Suppressor macrophage treated with lipopolysaccharide for 4 hours (primary cell): ENCODE results near the gene LIPM.

Experiments used
- DNase-seq: peaks from one replicate; pipeline ENCODE4 v3.0.0-alpha.2; 2020

The LIPM gene

DNA sequence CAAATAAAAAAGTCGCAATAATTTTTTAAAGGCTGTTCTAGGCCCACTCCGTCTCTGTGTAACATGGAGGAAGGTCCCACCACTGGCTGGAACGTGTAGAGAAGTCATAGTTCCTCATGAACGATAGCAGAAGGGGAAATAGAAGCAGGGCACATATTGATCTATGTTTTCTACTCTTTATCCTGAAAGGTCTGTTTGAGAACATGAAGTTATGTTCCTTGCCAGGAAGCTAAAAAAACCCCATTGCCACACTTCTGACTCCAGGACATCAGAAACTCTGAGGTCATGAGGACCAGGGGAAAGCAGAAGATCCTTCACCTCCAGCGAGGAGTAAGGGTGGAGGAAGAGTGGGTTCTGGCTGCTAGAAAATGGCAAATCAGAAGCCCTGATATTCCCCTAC, 38.4 kb downstream of the LIPM start:
- peak; percentile 74 for DNase-seq

GRCh38 chr10:88841316-88842111, 39.0 kb downstream of the LIPM start:
- DNase-seq: no peak

GRCh38 chr10:88843171-88843570, 40.6 kb downstream of the LIPM start:
- no peak for DNase-seq

GRCh38 chr10:88848499-88848898, 46.0 kb downstream of the LIPM start:
- DNase-seq: peak; percentile 86

- peak; percentile 58 for DNase-seq
Measured at GRCh38 chr10:88849234-88849633, 46.7 kb downstream of the LIPM start.

DNA sequence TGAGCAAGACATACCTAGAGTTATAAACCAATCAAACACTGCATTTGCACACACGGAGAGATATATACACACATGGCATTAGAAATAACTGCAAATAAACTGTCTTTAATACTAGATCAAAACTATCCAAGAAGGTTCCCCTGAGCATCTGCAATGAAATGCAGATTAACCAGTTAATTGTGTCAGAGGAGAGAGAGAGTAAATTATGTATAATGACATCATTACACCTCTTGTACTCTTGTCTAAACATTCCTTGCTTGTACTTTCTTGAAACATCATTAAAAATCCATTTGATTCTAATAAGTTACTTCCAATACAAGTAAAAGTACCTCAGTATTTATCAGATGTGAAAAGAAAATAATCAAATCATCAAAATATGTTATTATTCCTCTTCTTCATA, 48.2 kb downstream of the LIPM start:
- no peak for DNase-seq

DNA sequence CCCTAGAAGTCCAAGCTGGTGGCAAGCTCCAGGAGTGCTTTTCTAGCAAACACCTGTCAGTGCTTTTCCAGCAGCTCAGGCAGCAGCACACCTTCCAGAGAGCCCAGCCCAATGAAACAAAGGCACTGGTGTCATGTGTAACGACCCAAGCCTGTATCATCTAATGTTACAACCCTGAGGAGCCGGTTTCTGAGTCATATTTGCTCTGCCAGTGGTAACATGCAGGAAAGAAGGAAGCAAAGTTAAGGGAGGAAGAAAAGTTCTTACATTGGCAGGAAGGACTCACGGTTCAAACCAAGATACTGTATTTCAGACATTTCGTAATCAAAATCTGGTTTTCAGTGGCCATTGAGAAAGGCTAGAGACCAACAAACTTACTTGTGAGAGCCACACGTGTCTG, 49.2 kb downstream of the LIPM start, which contains the start of gene ANKRD22:
TSS of gene ANKRD22 (minus strand) at position 139 of the 400 bp plus-strand sequence. CDS start 237 bp downstream, outside the sequence.
- peak; percentile 86 for DNase-seq

- DNase-seq: no peak
Measured at GRCh38 chr10:88852327-88852726, 49.8 kb downstream of the LIPM start.

GRCh38 chr10:88853155-88853881, 50.8 kb downstream of the LIPM start:
- peak; percentile 91 for DNase-seq

- DNase-seq: no peak
Measured at GRCh38 chr10:88854684-88855083, 52.2 kb downstream of the LIPM start.

DNA sequence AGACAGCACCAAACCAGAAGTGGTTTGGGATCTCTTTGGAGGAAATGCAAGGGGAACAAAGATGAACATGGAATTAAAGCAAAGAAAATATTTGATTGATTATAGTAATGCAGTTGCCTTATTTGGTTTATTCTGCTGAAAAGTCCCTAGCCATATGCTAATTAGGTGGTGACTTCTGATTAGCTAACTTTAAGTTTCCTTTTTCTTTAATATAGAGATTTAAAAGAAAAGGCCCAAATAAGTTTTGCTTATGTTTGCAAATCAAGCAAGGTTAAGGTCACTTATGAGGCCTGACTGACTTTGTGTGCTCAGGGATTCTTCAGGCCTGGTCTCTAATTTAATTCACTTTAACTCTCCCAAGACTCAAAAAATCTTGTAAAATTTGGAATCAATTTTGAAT, 55.3 kb downstream of the LIPM start:
- peak; percentile 37 for DNase-seq

DNA sequence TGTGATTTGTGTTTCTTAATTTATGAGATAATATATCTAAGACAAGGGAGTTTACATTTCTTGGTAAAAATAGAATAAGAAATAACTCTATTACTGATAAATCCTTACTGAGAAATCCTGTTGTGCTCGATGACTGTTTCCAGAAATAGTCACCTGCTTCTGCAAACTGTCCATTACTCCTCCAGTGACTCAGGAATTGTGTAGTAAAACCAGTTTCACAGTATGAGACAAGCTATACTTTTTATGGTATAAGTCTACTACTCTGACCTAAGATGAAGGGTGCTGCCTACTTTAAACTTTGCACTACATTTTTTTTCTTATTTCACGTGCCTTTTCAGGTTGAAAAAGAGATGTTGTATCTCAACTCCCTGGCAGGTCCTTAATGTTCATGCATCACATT, 56.0 kb downstream of the LIPM start:
- DNase-seq: peak; percentile 85

DNA sequence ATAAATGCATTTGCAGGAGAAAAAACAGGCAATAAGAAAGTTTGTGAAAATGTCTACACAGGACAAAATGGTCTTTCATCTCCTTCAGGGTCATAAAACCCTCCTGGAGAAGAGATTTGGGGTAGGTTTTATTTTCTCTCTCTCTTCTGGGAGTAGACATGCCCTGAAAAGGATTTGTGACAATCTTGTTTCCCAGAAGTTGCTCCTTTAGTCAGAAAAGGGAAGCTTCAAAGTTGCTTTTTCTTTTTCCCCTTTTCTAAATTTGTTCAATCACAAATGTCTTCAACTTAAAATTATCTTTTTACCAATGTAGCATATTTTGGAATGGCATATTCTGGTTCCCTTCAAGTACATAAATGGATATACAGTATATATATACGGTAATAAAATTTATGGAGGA, 58.5 kb downstream of the LIPM start:
- peak; percentile 68 for DNase-seq

DNA sequence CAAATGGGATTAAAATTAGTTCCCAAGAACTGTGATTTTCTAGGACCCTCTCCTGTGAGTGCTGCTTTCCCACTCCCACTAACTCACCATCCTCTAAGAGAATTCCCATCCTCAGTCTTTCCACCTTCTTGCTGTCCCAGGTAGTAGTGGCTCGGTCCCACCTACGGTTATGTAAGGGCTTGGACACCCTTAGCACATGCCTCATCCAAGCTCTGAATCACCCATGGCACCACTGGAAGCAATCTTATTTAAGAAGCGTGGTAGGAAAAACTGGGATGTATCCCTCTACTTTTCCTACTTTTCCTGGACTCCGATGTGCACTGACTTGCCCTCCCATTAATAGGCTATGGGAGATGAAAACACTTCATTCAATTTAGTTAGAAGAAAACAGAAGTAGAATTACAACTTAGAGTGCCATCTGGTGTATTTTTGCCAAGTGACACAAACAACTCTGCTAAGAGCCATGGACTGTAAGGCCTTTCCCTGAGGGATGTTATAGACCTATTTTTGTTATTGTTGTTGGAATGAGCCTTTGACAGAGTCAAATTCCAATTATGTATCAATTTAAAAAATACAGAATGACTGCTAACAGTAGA, 62.8 kb downstream of the LIPM start:
- peak; percentile 67 for DNase-seq

DNA sequence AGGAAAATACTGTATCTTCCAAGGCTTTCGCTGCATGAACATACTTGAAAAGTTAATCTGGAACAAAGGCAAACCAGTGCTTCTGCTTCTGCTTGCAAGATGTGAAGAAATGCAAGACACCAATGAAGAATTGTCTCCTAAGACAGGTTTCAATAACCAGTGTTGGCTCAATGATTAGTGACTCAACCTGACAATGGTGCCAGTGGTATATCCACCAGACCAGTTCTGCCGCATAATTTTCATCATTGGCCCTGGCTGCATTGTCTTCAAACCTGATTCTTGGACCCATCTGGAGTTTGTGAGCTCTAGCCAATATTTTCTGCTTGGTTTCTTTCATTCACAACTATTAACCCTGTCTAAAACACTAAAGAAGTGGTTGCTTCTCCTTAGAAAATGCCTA, 63.9 kb downstream of the LIPM start:
- no peak for DNase-seq

- peak; percentile 50 for DNase-seq
Measured at GRCh38 chr10:88870089-88870488, 67.6 kb downstream of the LIPM start.
